NCI-H2227 (cell line): ENCODE data around the gene GXYLT2.
A peak's percentile ranks its signal among the peaks of the same experiment; 100 is the strongest.

ENCODE experiments used
- DNase-seq: peaks from one replicate; lab custom pipeline; 2025; ENCODE audit not compliant: unreplicated experiment; lab: John Stamatoyannopoulos, UW

Gene GXYLT2

GRCh38 chr3:72887705-72888545 lies at the start of gene GXYLT2:
Gene GXYLT2 (plus strand): TSS chr3:72888046. CDS start chr3:72888234, 188 bp downstream.
- DNase-seq: peak; percentile 61

GRCh38 chr3:72839057-72839456 lies 48.8 kb upstream of the GXYLT2 start:
- DNase-seq: no peak

DNA sequence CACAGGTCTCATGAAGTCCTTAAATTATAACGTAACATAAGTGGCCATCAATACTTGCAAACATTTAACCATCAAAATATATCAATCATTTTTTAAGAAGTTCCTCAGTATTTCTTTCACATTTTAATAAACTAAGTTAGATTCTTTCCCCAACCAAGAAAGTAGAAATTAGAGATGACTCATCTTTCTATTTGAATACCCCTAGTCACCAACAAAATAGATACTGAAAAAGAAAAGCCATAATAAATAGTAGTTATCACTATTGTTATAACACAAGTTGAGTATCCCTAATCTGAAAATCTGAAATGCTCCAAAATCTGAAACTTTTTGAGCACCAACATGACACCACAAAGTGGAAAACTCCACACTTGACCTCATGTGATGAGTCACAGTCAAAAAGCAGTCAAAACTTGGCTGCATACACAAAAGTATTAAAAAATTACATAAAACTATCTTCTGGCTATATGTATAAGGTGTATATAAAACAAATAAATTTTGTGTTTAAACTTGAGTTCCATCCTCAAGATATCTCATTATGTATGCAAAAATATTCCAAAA lies 43.3 kb upstream of the GXYLT2 start:
- no peak for DNase-seq

DNA sequence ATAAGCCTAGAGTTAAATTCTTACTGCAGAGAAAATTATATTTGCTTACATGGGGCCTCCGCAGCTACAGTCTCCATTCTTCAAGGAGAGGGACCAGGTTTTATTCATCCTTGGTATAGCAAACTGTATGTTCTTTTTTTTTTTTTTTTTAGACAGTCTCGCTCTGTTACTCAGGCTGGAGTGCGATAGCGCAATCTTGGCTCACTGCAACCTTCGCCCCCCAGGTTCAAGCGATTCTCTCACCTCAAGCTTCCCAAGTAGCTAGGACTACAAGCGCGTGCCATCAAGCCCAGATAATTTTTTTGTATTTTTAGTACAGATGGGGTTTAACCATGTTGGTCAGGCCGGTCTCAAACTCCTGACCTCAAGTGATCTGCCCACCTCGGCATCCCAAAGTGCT lies 41.7 kb upstream of the GXYLT2 start:
- no peak for DNase-seq

GRCh38 chr3:72847282-72847681 lies 40.6 kb upstream of the GXYLT2 start:
- no peak for DNase-seq

DNA sequence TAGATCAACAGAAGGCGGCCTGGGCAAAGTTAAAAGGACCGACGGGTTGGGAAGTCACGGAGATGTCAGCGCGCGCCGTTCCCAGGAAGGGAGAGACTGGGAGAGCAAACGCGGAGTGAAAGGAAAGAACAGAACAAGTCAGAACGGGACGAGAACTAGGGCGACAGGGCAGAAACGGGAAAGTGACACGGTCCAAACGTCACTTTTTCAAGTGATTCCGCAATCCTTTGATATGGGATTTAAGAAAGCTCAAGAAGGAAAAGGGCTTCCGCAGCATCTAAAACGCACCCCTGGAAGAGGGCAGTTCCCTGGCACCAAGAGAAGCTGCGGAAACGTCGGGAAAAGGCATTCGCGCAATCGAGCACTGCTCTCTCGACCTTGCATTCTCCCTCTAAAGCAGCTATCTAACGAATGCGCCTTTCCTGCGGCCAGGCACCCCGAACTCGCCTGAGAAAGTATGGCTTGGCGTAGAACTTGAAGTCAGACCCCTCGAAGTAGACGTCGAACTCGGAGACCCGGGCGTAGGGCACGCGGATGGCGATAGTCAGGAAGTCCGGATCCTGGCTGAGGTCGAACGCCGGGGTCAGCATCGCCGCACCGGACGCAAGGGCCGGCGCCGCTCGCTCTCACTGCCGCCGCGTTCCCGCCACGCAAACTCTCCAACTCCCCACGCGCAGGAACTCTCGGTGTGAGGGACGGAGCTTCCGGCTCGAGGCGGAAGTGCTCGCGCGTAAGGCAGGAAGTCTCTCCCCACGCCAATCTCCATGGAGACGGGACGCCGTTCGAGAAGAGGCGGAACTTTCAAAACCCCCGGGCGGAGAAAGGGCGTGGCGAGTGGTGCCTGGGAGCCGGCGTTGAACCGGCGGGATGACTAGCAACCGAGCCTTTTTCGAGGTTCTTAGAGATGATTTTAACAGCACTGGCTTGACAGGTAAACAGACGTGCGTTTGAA lies 39.8 kb upstream of the GXYLT2 start, which contains the start of gene SHQ1:
TSS of gene SHQ1 (minus strand) at position 695 of the 952 bp plus-strand sequence. CDS start at position 590, 105 bp downstream.
- DNase-seq: peak; percentile 93

- no peak for DNase-seq
Measured at GRCh38 chr3:72848703-72849081, 39.2 kb upstream of the GXYLT2 start.

- no peak for DNase-seq
Measured at GRCh38 chr3:72855001-72855400, 32.8 kb upstream of the GXYLT2 start.

- DNase-seq: no peak
Measured at GRCh38 chr3:72860053-72860452, 27.8 kb upstream of the GXYLT2 start.

DNA sequence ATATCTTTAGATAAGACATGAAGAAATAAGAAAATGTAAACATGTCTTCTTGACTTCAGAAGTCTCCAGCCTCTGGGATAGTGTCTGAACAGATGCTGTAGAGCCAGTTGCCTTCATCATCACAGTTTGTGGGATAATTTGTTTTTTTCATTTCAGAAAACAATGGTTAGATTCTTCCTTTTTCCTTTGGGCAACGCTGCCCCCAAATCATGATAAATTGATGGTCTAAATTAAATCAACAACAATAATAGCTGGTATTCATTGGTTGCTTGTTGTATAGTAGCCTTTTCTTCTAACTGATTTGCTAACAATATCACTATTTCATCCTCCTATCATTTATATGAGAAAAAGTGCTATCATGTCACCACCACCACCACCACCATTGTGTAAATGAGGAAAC lies 27.0 kb upstream of the GXYLT2 start:
- DNase-seq: no peak

DNA sequence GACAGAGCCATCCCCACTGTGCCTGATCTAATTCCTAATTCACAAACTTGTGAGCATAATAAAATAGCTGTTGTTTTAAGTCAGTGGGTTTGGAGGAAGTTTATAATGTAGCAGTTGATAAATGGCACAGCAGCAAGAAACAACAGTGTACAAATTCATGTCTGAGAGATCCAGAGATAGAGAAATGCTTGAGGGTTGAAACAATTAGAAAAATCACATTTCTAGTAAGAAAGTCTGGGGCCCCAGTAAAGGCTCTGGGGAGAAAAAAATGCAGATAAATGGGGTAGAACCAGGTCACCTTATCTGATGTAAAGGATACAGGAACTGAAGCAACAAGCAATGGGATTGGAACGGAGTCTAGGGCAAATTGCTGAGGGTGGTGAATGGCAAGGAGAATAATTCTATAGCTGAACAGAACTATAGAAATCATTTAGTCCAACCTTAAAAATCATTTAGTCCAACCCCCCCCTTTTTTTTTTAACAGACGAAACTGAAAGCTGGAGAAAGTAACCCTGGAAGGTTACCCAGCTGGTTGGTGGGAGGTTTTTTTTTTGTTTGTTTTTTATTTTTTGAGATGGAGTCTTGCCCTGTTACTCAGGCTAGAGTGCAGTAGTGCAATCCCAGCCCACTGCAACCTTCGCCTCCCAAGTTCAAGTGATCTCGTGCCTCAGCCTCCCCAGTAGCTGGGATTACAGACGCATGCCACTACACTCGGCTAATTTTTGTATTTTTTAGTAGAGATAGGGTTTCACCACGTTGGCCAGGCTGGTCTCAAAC lies 25.3 kb upstream of the GXYLT2 start:
- DNase-seq: no peak

- DNase-seq: no peak
Measured at GRCh38 chr3:72872183-72872582, 15.7 kb upstream of the GXYLT2 start.

GRCh38 chr3:72887343-72887704 lies 522 bp upstream of the GXYLT2 start:
- no peak for DNase-seq

DNA sequence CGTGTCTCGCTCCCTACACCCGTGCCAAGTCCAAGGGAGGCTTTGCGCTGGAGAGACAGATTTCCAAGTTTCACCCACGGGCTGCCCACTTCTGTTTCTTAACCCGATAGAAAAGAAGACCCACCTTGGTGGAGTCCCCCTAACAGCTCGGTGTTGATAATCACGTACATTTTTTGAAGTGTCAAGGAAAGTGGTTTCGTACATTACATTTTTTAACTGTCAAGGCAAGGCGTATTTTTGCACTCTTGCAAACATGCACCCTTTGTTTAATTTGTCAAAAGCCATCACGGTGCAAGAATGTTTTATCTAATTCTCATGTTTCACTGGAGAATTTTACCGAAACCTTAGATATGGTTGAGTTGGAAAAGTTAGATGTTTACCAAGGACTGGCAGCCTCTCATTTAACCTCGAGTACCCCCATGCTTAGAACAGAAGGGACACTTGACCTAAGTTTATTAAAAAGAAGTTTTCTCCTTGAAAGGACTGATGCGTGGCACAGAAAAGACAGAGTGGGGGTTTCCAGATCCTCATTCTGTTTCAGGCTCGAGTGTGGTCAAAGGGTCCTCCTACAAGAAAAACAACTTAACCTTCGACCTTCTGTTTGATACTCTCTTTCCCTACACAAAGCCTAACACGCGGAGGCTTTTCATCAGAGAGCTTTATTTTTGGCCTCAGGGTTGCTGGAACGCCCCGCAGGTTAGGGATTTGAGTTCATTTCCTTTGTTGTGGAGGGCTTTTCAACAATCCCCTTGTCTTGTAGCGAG lies 882 bp downstream of the GXYLT2 start:
- DNase-seq: peak; percentile 3

GRCh38 chr3:72889310-72890165 lies 1.7 kb downstream of the GXYLT2 start:
- DNase-seq: no peak

GRCh38 chr3:72890166-72890925 lies 2.5 kb downstream of the GXYLT2 start:
- DNase-seq: no peak

DNA sequence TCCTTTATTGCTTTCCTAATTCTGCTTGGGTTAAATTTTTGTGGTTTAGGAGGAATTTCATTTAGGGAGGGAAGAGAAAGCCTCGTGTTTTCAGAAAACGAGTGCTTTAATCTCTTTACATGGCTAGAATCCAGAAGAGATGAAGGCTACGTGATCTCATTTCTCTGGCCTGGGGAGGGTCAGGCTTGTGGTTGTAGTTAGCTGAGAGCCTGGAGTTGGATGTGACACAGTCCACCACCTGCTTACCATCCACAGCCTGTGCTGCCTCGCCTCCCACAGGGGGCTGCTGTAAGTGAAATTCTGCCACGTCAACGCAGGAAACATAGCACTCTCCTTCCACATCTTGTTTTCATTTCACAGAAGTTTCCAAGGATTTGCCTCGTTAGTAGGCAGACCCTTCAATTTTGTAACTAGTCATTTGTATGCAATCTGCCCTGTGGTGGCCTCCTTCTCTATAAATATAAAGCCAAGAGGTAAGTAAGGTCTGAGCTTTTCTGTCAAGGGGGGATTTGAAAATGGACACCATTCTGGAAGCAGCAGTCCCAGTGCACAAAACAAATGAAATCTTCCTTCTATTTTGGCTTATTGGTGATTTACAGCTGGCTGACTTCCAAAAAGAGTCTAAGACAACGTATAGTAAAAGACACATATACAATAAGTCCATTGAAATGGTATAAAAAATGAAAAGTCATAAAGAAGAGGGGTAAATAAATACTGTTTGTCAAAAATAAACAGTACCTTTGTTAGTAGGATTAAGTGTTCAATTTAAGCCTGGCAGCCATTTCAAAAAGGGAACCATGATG lies 3.4 kb downstream of the GXYLT2 start:
- DNase-seq: peak; percentile 11
